DLD1 (cell line): ENCODE results near the gene SFRP5.

Source experiments
- in situ Hi-C: cut with HindIII; loops from 2 replicates; pipeline ENCODE4 v1.10.0; 2017; ENCODE audit warnings: low sequenced_read_pairs

The SFRP5 gene

DNA sequence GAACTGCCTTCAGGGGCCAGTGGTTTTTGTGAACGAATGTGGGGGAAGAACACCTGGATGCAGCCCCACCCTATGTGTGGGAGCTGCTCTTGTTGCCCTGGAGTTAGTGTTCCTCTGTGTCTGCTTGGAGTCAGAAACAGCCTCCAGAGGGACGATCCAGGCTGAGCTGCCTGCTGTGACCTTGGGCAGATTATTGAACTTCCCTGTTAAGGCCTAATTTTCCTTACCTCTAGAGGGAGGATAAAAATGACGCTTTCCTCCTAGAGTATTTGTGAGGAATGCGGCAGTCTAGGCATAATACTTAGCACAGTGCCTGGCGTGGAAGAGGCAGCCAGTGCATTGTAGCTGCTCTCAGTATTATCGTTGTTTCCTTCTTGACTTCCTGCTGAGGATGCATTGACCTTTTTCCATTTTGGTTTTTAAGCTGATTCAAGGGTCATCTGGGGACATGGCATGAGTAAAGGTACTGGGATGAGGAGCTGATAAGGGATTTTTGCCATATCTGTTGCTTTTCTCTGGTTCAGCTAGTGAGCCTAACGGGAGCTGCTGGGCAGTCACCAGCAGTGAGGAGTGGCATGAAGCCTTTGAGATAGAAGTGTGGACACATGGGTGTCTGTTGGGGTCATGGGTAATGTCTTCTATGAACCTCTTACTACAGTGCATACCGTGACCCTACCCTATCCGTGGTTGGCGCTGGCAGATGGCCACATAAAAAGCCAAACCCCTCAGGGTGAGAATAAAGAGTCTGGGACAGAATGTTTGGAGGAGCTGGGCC, 28.4 kb downstream of the SFRP5 start:
- in situ Hi-C loops: no loop called here

DNA sequence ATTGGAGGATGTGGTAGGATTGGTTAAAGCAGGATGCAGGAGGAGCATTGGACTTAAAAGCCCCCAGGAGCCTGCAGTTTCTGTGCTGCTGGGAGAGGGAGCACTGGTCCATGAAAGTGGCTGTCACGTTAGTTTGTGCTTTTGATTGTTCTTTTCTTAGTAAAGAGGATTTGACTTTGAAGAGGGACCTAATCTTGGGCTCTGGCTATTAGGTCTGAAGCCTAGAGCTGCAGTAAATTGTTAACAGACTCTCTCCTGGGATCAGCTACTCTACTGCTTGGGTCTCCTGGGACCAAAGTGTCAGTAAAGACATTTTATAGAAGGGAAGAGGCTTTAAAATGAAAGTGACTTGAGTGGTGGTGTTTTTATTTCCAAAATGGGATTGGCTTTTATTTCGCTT, 31.2 kb downstream of the SFRP5 start:
- in situ Hi-C loops: no loop called here

GRCh38 chr10:97738616-97739015, 33.2 kb downstream of the SFRP5 start:
- in situ Hi-C loops: no loop called here

GRCh38 chr10:97737770-97738265, 34.0 kb downstream of the SFRP5 start:
- in situ Hi-C loops: no loop called here

GRCh38 chr10:97736902-97737769, 34.7 kb downstream of the SFRP5 start, which contains the start of gene ZFYVE27:
TSS of gene ZFYVE27 (plus strand) at chr10:97737128. CDS start at chr10:97738478, 1,350 bp downstream.
- in situ Hi-C loops: no loop called here

GRCh38 chr10:97736403-97736901, 35.3 kb downstream of the SFRP5 start:
- in situ Hi-C loops: no loop called here

DNA sequence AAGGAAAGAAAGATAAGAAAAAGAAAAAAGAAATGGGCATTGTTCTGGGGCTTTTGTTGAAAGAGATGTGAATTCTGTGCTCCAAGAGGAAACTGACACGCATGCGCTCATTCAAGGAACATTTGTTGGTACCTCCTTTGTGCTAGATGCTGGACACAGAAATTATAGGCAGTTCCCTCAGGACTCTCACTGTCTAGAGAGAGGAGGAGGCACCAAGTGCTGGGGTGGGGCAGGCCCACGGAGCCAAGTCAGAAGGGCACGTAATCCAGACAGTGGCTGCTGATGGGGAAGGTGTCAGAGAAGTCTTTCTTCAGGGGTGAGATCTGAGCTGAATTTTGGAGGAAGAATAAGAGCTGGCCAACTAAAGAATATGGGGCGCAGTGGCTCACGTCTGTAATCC, 37.8 kb downstream of the SFRP5 start:
- in situ Hi-C loops: no loop called here

- in situ Hi-C loops: no loop called here
These were observed 38.5 kb downstream of the SFRP5 start for GRCh38 chr10:97733256-97733655.

- in situ Hi-C loops: no loop called here
These were observed 39.8 kb downstream of the SFRP5 start for GRCh38 chr10:97732052-97732359.

DNA sequence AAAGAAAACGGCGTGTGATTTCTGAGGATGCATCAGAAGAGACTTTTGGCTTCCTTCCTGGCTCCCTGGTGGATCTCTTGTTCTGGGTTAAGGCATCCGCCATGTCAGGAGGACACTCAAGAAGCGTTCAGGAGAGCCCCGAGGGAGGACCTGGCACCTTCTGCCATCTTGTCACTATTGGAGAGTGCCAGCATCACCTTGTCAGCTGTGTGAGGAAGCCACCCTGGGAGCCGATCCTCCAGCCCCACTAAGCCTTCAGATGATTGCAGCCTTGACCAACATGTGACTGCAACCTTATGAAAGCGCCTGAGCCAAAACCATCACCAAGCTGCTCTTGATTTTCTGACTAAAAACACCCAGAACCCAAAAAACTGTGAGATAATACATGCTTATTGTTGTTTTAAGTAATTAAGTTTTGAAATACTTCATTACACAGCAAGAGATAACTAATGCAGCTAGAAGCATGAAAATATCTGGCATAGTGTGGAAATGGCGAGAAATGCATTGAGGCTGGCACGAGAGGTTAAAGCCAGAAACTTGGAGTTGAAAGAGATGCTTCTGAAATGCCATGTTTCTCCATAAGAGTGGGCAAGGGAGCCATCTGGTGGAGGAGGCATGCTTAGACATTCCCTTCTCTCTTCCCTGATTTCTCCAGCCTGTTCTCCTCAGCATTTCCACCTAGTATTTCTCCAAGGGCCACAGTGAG, 40.3 kb downstream of the SFRP5 start:
- in situ Hi-C loops: no loop called here

DNA sequence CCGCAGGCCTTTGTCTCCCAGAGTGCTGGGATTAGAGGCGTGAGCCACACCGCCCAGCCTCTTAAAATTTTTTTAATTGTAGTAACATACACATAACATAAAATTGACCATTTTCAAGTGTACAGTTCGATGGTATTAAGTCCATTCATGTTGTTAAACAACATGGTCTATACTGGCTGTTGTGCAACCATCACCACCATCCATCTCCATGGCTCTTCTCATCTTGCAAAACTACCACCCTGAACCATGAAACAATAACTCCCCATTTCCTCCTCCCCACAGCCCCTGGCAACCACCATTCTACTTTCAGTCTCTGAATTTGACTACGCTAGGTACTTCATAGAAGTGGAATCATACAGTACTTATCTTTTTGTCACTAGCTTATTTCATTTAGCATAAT, 42.8 kb downstream of the SFRP5 start:
- in situ Hi-C loops: no loop called here

DNA sequence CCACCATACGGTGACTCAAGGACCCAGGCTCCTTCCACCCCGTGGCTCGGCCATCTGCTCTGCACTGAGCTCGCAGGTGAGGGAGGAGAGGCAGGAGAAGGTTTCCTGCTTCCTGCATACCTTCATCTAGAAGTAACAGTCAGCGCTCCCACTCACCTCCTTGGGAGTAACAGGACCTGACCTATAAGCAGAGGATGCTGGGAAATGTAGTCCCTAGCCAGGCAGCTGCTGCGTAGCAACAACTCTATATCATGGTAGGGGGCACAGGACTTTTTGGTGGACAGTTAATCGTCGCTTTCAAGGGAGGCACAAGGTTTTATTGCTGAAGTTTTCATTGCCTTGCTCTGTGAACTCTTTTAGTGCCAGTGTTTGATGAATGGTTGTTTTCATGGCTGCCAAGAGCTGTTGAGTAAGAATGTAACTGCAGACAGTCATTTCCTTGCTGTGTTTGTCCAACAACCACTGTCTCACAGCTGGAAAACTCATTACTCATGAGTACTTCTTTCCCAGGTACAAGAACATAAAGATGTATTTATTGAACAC, 45.1 kb downstream of the SFRP5 start:
- in situ Hi-C loops: no loop called here

- in situ Hi-C loops: no loop called here
These were observed 47.4 kb downstream of the SFRP5 start for GRCh38 chr10:97724341-97724941.

- in situ Hi-C loops: no loop called here
These were observed 48.8 kb downstream of the SFRP5 start for GRCh38 chr10:97723001-97723400.

- in situ Hi-C loops: no loop called here
These were observed 49.7 kb downstream of the SFRP5 start for GRCh38 chr10:97721871-97722780.

DNA sequence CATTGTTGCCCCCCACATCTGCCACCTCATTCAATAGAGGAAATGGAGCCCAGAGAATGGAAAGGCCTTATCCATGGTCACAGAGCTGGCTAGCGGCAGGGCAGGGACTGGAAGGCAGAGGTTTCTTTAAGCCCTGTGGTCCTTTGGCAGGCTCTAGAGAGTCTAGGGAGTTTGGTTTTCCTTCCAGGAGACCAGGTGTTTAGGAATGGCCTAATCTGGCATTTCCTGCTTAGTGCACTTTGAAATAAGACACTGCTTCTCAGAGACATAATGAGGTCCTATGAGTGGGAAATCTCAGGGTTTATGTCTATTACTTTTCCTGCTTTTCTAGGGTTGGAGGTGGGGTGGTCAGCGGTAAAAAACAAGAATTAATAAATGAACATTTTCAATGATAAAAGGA, 52.2 kb downstream of the SFRP5 start:
- in situ Hi-C loops: no loop called here

GRCh38 chr10:97718659-97719142, 53.1 kb downstream of the SFRP5 start:
- in situ Hi-C loops: no loop called here

GRCh38 chr10:97718178-97718577, 53.6 kb downstream of the SFRP5 start:
- in situ Hi-C loops: no loop called here

- in situ Hi-C loops: no loop called here
These were observed 54.2 kb downstream of the SFRP5 start for GRCh38 chr10:97717627-97718026.
